Parietal lobe (tissue), 1 donor: ENCODE results near the gene BUD31. TPM values are rescaled to one million over a fixed set of nuclear protein-coding genes. Genes with fewer than 3 reads are reported as not detected.

Experiments
- total RNA-seq: library from RNA; depleted of rRNA; stranded (reverse); fragments of >200 nt; gene quantifications from one replicate; pipeline ENCODE4 v1.2.3, GENCODE V29; 2014

The BUD31 gene
- total RNA-seq = 43.2 TPM

DNA sequence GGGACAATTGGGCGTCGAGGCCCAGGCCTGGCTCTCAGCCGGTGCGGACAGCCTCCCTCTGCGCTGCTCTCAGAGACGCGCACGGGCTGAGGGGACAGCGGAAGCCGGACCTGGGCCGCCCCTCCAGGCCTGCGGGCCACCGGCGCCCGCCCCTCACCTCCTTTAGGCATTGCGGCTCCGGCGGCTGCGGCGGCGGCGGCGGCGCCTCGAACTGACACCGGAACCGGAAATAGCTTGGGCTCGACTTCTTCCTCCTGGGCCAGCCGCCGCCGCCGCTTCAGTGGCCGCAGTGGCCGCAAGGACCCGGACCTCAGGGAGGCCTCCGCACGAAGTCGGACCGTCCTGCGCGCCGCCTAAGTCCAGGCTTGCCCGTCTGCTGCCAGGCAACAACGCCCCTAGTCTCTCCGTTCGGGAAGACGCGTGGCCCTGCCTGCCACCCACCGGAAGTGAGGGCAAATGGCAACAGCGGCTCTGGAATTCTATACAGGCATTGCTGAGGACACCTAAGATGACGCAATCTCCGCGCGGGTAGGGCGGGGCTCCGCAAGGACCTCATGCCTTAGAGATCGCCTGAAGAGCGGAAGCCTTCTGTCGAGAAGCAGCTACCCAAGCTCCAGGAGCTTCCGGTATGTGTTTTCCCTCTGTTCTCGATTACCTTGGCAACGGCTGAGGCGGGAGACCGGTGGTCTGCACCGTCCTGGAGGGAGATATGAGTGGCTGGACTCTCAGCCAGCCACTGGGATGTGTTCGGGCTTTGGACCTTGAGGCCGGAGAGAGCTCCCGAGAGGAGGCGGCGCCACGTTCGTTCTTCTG lies at the start of gene BUD31, which contains the start of gene PDAP1:
BUD31 (plus strand) TSS at position 591 of the 813 bp plus-strand sequence. CDS start 2,124 bp downstream, outside the sequence.
PDAP1 (minus strand) TSS at position 219 of the 813 bp plus-strand sequence; CDS start at position 170, 49 bp downstream.

DNA sequence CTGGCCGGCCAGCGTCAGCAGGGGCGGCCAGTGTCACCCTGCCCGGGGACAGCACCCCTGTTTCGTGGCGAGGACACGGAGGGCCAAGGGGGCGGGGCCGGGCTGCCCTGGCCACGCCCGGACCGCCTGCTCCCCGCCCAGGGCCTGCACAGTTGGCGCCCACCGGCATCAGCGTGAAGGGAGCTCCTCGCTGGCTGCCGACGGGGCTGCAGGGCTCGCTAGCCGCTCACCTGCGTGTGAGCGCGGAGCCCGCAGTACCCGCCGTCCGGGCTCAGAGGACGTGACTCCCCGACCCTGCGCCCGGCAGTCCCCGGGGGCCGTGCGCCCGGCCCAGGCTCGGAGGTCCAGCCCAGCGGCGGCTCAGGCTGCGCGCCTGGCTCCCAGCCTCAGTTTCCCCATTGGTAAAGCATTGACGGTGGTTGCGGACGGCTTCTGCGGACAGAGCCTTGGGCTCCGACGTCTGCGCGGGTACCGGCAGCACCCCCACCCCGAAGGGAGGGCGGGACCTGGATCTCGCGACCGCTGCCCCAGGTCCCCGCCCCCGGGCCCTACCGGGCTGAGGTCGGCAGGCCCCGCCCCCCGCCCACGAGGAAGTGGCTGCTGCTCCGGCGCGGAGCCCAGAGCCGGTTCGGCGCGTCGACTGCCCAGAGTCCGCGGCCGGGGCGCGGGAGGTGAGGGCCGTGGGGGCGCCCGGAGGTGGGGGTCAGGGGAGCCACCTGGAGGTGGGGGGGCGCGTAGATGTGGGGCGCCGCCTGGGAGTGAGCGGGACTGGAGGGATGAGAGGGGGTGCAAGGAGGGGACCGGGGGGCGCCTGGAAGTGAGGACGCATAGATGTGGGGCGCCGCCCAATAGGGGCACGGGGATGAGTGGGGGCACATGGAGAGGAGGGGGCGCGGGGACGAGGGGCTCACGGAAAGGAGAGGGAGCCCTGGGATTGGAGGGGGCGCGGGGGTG lies 34.4 kb upstream of the BUD31 start, which contains the start of gene ARPC1B:
ARPC1B (plus strand) TSS at position 620 of the 954 bp plus-strand sequence. CDS start 10,985 bp downstream, outside the sequence.

DNA sequence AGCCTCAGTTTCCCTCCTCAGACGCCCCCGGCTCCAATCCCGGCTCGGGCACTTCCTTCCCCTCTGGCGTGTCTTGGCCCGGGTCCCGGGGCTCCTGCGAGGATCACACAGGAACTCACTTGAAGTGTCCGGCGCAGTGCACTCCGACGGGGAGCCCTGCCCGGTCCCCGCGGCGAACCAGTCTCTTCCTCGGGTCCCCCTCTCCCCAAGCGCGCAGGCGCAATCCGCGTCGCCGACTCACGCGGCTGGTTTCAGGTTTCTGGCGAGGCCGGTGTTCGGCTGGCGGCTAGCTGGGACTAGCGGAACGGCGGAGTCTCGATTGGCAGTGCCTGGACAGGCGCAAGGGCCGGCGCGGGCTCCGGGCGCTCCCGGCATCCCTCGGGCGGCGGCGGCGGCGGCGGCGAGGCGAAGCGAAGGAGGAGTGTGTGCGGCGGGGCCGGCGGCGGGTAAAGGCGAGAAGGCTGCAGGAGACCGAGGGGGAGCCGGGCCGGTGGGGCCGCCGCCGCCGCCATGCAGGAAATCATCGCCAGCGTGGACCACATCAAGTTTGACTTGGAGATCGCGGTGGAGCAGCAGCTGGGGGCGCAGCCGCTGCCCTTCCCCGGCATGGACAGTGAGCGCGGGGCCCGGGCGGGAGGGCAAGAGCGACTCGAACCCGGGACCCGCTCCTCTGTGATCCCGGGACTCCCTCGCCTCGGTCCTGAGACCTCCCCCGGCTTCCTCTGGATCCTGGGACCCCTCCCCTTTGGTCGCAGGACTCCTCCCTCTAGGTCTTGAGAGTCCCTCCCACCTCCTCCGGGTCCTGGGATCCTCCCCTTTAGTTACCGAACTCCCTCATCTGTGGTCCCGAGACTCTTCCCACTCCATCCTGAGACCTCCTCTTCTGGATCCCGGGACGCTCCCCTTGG lies 30.1 kb downstream of the BUD31 start, which contains the start of the genes CPSF4 and PTCD1:
CPSF4 (plus strand) TSS at position 371 of the 908 bp plus-strand sequence; CDS start at position 511, 140 bp downstream.
PTCD1 (minus strand) TSS at position 226 of the 908 bp plus-strand sequence. CDS start 3,556 bp downstream, outside the sequence.

Other genes with a start within 250 kb of the BUD31 start
- gene KPNA7, start 200.9 kb upstream of the BUD31 start, total RNA-seq = not detected
- not detected for gene MYH16, start 136.1 kb upstream of the BUD31 start, total RNA-seq
- 81.1 TPM for gene ARPC1A, start 83.1 kb upstream of the BUD31 start, total RNA-seq
- 7.2 TPM for gene ARPC1B, start 34.2 kb upstream of the BUD31 start, total RNA-seq
- 23.5 TPM for gene PDAP1, start 372 bp upstream of the BUD31 start, total RNA-seq
- 7.5 TPM for gene PTCD1, start 29.8 kb downstream of the BUD31 start, total RNA-seq
- gene CPSF4, start 30.0 kb downstream of the BUD31 start, total RNA-seq = 59.2 TPM
- gene ATP5MF, start 57.2 kb downstream of the BUD31 start, total RNA-seq = 187 TPM
- 40.7 TPM for gene ZNF789, start 63.9 kb downstream of the BUD31 start, total RNA-seq
- gene ZNF394, start 91.3 kb downstream of the BUD31 start, total RNA-seq = 24.1 TPM
- 31.3 TPM for gene ZKSCAN5, start 95.7 kb downstream of the BUD31 start, total RNA-seq
- 17.2 TPM for gene FAM200A, start 143.1 kb downstream of the BUD31 start, total RNA-seq
- 136 TPM for gene ZNF655, start 149.7 kb downstream of the BUD31 start, total RNA-seq
- gene TMEM225B, start 189.3 kb downstream of the BUD31 start, total RNA-seq = not detected
- 33.8 TPM for gene ZSCAN25, start 208.0 kb downstream of the BUD31 start, total RNA-seq